GM04504 (cell line): ENCODE results near the gene YDJC.
"Not testable (repeated sequence)": the region's sequence is repeated elsewhere in the genome, so short reads cannot be mapped to it uniquely, and the experiment has no call there.

Source experiments
- DNase-seq: peaks from one replicate; pipeline ENCODE4 v3.0.0-alpha.2; 2012; ENCODE audit warnings: low read depth

Gene YDJC

GRCh38 chr22:21629255-21630149 lies at the start of gene YDJC:
Gene YDJC, minus strand, starts transcription at chr22:21630022. Its CDS starts 8 bp downstream, at chr22:21630014.
- DNase-seq = peak; percentile 55

GRCh38 chr22:21679383-21679782 lies 49.6 kb upstream of the YDJC start:
- DNase-seq = no peak

- not testable (repeated sequence) for DNase-seq
Measured at GRCh38 chr22:21678842-21679241, 49.0 kb upstream of the YDJC start.

- DNase-seq = no peak
Measured at GRCh38 chr22:21677606-21678443, 48.0 kb upstream of the YDJC start.

GRCh38 chr22:21674638-21675245 lies 44.9 kb upstream of the YDJC start:
- DNase-seq = no peak

GRCh38 chr22:21673534-21674321 lies 43.9 kb upstream of the YDJC start:
- no peak for DNase-seq

- no peak for DNase-seq
Measured at GRCh38 chr22:21672107-21672629, 42.3 kb upstream of the YDJC start.

GRCh38 chr22:21669026-21669425 lies 39.2 kb upstream of the YDJC start:
- DNase-seq = no peak

- no peak for DNase-seq
Measured at GRCh38 chr22:21666786-21667185, 37.0 kb upstream of the YDJC start.

- DNase-seq = no peak
Measured at GRCh38 chr22:21665047-21665851, 35.4 kb upstream of the YDJC start.

- DNase-seq = no peak
Measured at GRCh38 chr22:21663738-21664137, 33.9 kb upstream of the YDJC start.

GRCh38 chr22:21661991-21662390 lies 32.2 kb upstream of the YDJC start:
- DNase-seq = no peak

- DNase-seq = no peak
Measured at GRCh38 chr22:21660904-21661303, 31.1 kb upstream of the YDJC start.

- no peak for DNase-seq
Measured at GRCh38 chr22:21659864-21660525, 30.2 kb upstream of the YDJC start.

- DNase-seq = no peak
Measured at GRCh38 chr22:21657360-21658032, 27.7 kb upstream of the YDJC start.

GRCh38 chr22:21657020-21657359 lies 27.2 kb upstream of the YDJC start:
- no peak for DNase-seq

GRCh38 chr22:21652547-21653545 lies 23.0 kb upstream of the YDJC start:
- no peak for DNase-seq

- DNase-seq = peak; percentile 67
Measured at GRCh38 chr22:21652010-21652546, 22.3 kb upstream of the YDJC start.
